ENCODE measurements around the gene TRAPPC8.
"Not testable (repeated sequence)": the region's sequence is repeated elsewhere in the genome, so short reads cannot be mapped to it uniquely, and the experiment has no call there.

The TRAPPC8 gene

GRCh38 chr18:31860488-31860887 is 82.4 kb downstream of the TRAPPC8 start:
- DNase-seq: no peak

GRCh38 chr18:31857526-31858106 is 85.3 kb downstream of the TRAPPC8 start:
- no peak for DNase-seq

GRCh38 chr18:31850844-31851243 is 92.1 kb downstream of the TRAPPC8 start:
- no peak for DNase-seq

GRCh38 chr18:31840499-31840898 is 102.4 kb downstream of the TRAPPC8 start:
- no peak for DNase-seq

GRCh38 chr18:31837879-31838278 is 105.0 kb downstream of the TRAPPC8 start:
- no peak for DNase-seq

GRCh38 chr18:31835528-31836133 is 107.3 kb downstream of the TRAPPC8 start:
- no peak for DNase-seq

- DNase-seq: no peak
Measured at GRCh38 chr18:31831903-31832302, 111.0 kb downstream of the TRAPPC8 start.

GRCh38 chr18:31830686-31831085 is 112.2 kb downstream of the TRAPPC8 start:
- DNase-seq: no peak

GRCh38 chr18:31828613-31829012 is 114.3 kb downstream of the TRAPPC8 start:
- no peak for DNase-seq

- DNase-seq: not testable (repeated sequence)
Measured at GRCh38 chr18:31826673-31827325, 116.1 kb downstream of the TRAPPC8 start.

GRCh38 chr18:31825772-31826171 is 117.2 kb downstream of the TRAPPC8 start:
- no peak for DNase-seq

- no peak for DNase-seq
Measured at GRCh38 chr18:31821545-31822171, 121.3 kb downstream of the TRAPPC8 start.

GRCh38 chr18:31819925-31820229 is 123.1 kb downstream of the TRAPPC8 start:
- no peak for DNase-seq

GRCh38 chr18:31819106-31819924 is 123.6 kb downstream of the TRAPPC8 start:
- DNase-seq: peak; percentile 11 to 17

- DNase-seq: no peak
Measured at GRCh38 chr18:31814132-31814531, 128.8 kb downstream of the TRAPPC8 start.

GRCh38 chr18:31810336-31811130 is 132.4 kb downstream of the TRAPPC8 start:
- DNase-seq: not testable (repeated sequence)

- DNase-seq: not testable (repeated sequence)
Measured at GRCh38 chr18:31809049-31809448, 133.9 kb downstream of the TRAPPC8 start.

- no peak for DNase-seq
Measured at GRCh38 chr18:31801078-31801477, 141.8 kb downstream of the TRAPPC8 start.

GRCh38 chr18:31799257-31799656 is 143.7 kb downstream of the TRAPPC8 start:
- DNase-seq: not testable (repeated sequence)

GRCh38 chr18:31798399-31798798 is 144.5 kb downstream of the TRAPPC8 start:
- DNase-seq: no peak

- no peak for DNase-seq
Measured at GRCh38 chr18:31795747-31796146, 147.2 kb downstream of the TRAPPC8 start.

GRCh38 chr18:31793531-31793930 is 149.4 kb downstream of the TRAPPC8 start:
- DNase-seq: no peak

- no peak for DNase-seq
Measured at GRCh38 chr18:31792580-31792911, 150.4 kb downstream of the TRAPPC8 start.
